Calu3 (cell line): ENCODE measurements around the gene AGMAT. TPM values are rescaled to one million over a fixed set of nuclear protein-coding genes. Genes with fewer than 3 reads are reported as not detected.

Source experiments
- BruUV-seq: library from RNA; stranded (reverse); fragments of 400-500 nt; replicated peaks from 2 replicates; lab custom pipeline; 2021; lab: Mats Ljungman, UMichigan
- CTCF ChIA-PET: fragments of 300-600 bp; sonication (Branson Sonifier 250); formaldehyde crosslinking; loops from one replicate; lab custom pipeline; 2022; ENCODE audit warnings: antibody characterized with exemption; lab: Charles Lee
- DNase-seq: peaks from one replicate; pipeline ENCODE4 v3.0.0; 2022
- H3K27ac Mint-ChIP-seq: one replicate; pipeline ENCODE4 v1.8.0; 2022; ENCODE audit warnings: mixed read lengths; ENCODE audit not compliant: unreplicated experiment
- H3K27me3 Mint-ChIP-seq: one replicate; pipeline ENCODE4 v1.8.0; 2022; ENCODE audit warnings: mixed read lengths; ENCODE audit not compliant: unreplicated experiment
- H3K36me3 Mint-ChIP-seq: one replicate; pipeline ENCODE4 v1.8.0; 2022; ENCODE audit warnings: mild to moderate bottlenecking, moderate library complexity, mixed read lengths; ENCODE audit not compliant: insufficient read depth, unreplicated experiment
- H3K4me1 Mint-ChIP-seq: one replicate; pipeline ENCODE4 v1.8.0; 2022; ENCODE audit warnings: mild to moderate bottlenecking, low read depth, mixed read lengths; ENCODE audit not compliant: unreplicated experiment
- H3K4me3 Mint-ChIP-seq: one replicate; pipeline ENCODE4 v1.8.0; 2022; ENCODE audit warnings: mild to moderate bottlenecking, low read depth, moderate library complexity, mixed read lengths; ENCODE audit not compliant: unreplicated experiment
- H3K9me3 Mint-ChIP-seq: one replicate; pipeline ENCODE4 v1.8.0; 2022; ENCODE audit warnings: low read depth, mixed read lengths; ENCODE audit not compliant: unreplicated experiment
- intact Hi-C: fragments of 100-400 bp; cut with micrococcal nuclease; formaldehyde crosslinking; loops from one replicate; pipeline ENCODE4 v1.10.0; 2022; ENCODE audit not compliant: unreplicated experiment
- total RNA-seq: library from RNA; stranded (reverse); gene quantifications from 2 replicates; pipeline ENCODE4 v1.2.3, GENCODE V29; 2022
- TF ChIP-seq, protein P1 (sequence below): fragments of 200-600 bp; IDR thresholded peaks from one replicate; pipeline ENCODE4 v1.8.0; 2022; ENCODE audit warnings: antibody characterized with exemption; ENCODE audit not compliant: unreplicated experiment

AGMAT gene
- total RNA-seq, 1 experiment from 2014 or later = 2.5 TPM

DNA sequence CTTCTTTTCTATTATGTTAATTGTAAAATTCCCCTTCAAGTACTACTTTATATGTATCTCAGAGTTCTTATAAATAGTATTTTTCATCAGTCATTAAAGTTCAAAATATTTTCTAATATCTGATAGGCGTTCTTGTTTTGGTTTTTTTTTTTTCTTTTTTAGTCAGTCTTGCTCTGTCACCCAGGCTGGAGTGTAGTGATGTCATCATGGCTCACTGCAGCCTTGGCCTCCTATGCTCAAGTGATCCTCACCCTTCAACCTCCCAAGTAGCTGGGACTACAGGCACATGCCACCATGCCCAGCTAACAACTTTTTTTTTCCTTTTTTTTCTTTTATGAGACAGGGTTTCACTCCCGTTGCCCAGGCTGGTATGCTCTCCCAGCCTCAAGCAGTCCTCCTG, 27.3 kb downstream of the AGMAT start:
- H3K27ac Mint-ChIP-seq = no peak overlapping the region
- no peak for DNase-seq
- H3K4me3 Mint-ChIP-seq = no peak overlapping the region
- no peaks in the 10 kb centered on the region for H3K4me1 Mint-ChIP-seq
- no peaks in the 10 kb centered on the region for H3K27me3 Mint-ChIP-seq
- H3K9me3 Mint-ChIP-seq = no peaks in the 10 kb centered on the region
- TF ChIP-seq, protein P1, sequence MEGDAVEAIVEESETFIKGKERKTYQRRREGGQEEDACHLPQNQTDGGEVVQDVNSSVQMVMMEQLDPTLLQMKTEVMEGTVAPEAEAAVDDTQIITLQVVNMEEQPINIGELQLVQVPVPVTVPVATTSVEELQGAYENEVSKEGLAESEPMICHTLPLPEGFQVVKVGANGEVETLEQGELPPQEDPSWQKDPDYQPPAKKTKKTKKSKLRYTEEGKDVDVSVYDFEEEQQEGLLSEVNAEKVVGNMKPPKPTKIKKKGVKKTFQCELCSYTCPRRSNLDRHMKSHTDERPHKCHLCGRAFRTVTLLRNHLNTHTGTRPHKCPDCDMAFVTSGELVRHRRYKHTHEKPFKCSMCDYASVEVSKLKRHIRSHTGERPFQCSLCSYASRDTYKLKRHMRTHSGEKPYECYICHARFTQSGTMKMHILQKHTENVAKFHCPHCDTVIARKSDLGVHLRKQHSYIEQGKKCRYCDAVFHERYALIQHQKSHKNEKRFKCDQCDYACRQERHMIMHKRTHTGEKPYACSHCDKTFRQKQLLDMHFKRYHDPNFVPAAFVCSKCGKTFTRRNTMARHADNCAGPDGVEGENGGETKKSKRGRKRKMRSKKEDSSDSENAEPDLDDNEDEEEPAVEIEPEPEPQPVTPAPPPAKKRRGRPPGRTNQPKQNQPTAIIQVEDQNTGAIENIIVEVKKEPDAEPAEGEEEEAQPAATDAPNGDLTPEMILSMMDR = no peak
- H3K36me3 Mint-ChIP-seq = peaks cover 15% of the 10 kb centered on the region
- CTCF ChIA-PET = no interaction called here
- no TSS peak for BruUV-seq
- intact Hi-C loops = no loop called here

DNA sequence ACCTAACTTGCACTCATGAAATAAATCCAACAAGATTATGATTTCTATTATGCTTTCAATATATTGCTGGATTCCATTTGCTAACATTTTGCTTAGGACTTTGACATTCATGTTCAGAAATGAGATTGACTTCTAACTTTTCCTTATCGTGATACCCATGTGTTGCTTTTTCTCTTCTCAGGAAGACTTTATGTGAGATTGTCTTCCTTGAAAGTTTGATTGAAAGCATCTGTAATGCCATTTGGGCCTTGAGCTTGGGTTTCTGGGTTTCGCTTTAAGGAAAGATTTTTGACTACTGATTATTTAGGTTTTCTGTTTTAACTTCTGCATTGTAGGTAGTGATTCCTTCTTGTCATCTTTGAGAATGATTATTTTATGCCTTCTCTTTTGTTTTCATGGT, 27.8 kb downstream of the AGMAT start:
- no peak for DNase-seq
- no peak overlapping the region for H3K4me3 Mint-ChIP-seq
- no peaks in the 10 kb centered on the region for H3K27me3 Mint-ChIP-seq
- peaks cover 10% of the 10 kb centered on the region for H3K36me3 Mint-ChIP-seq
- BruUV-seq = no TSS peak
- no peaks in the 10 kb centered on the region for H3K4me1 Mint-ChIP-seq
- intact Hi-C loops = no loop called here
- no peaks in the 10 kb centered on the region for H3K9me3 Mint-ChIP-seq
- H3K27ac Mint-ChIP-seq = no peak overlapping the region
- TF ChIP-seq, protein P1 = no peak
- CTCF ChIA-PET = no interaction called here

DNA sequence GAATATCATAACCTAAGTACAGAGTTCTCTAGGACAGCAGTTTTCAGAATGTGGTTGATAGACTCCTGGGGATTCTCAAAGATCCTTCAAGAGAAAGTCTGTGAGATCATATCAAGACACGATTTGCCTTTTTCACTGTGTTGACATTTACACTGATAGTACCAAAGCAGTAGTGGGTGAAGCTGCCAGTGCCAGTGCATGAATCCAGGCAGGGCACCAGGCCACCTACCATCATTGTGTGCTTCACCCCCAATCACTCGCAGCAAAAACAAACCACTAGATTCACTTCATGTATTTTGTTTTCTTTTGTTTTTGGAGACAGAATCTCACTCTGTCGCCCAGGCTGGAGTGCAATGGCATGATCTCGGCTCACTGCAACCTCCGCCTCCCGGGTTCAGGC, 34.3 kb downstream of the AGMAT start:
- DNase-seq = no peak
- no peak overlapping the region for H3K27ac Mint-ChIP-seq
- H3K36me3 Mint-ChIP-seq = peaks cover 9% of the 10 kb centered on the region
- H3K4me1 Mint-ChIP-seq = no peaks in the 10 kb centered on the region
- CTCF ChIA-PET = no interaction called here
- H3K4me3 Mint-ChIP-seq = no peak overlapping the region
- intact Hi-C loops = no loop called here
- no peaks in the 10 kb centered on the region for H3K27me3 Mint-ChIP-seq
- H3K9me3 Mint-ChIP-seq = no peaks in the 10 kb centered on the region
- TF ChIP-seq, protein P1 = no peak
- no TSS peak for BruUV-seq

DNA sequence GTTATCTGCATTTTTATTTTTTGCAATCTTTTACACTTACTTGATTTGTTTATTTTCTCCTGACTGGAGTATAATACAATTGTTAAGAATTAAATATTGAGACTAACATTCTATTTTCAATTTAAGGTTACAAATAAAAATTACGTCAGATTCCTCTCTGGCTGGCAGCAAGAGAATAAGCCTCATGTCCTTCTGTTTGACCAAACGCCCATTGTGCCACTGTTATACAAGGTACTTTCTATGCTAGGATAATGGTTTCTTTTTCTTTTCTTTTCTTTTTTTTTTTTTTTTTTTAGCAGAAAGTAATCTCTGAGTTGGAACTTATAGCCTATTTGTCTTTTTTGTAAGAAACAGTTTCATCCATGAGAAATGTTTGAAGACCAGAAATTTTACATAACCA, 38.2 kb downstream of the AGMAT start:
- no peaks in the 10 kb centered on the region for H3K27me3 Mint-ChIP-seq
- TF ChIP-seq, protein P1 = no peak
- DNase-seq = no peak
- no peak overlapping the region for H3K27ac Mint-ChIP-seq
- intact Hi-C loops = no loop called here
- CTCF ChIA-PET = no interaction called here
- no peaks in the 10 kb centered on the region for H3K9me3 Mint-ChIP-seq
- no peaks in the 10 kb centered on the region for H3K4me1 Mint-ChIP-seq
- no TSS peak for BruUV-seq
- H3K36me3 Mint-ChIP-seq = peaks cover 14% of the 10 kb centered on the region
- no peak overlapping the region for H3K4me3 Mint-ChIP-seq
